GM19395 (cell line): ENCODE measurements around the gene CNNM3.
"Not testable (repeated sequence)": the region's sequence is repeated elsewhere in the genome, so short reads cannot be mapped to it uniquely, and the experiment has no call there.

Source experiments
- ATAC-seq: cut with Tn5 transposase; IDR thresholded peaks from one replicate; pipeline ENCODE4 v1.9.1; 2021; ENCODE audit warnings: mild to moderate bottlenecking, moderate library complexity; ENCODE audit not compliant: unreplicated experiment

The CNNM3 gene

DNA sequence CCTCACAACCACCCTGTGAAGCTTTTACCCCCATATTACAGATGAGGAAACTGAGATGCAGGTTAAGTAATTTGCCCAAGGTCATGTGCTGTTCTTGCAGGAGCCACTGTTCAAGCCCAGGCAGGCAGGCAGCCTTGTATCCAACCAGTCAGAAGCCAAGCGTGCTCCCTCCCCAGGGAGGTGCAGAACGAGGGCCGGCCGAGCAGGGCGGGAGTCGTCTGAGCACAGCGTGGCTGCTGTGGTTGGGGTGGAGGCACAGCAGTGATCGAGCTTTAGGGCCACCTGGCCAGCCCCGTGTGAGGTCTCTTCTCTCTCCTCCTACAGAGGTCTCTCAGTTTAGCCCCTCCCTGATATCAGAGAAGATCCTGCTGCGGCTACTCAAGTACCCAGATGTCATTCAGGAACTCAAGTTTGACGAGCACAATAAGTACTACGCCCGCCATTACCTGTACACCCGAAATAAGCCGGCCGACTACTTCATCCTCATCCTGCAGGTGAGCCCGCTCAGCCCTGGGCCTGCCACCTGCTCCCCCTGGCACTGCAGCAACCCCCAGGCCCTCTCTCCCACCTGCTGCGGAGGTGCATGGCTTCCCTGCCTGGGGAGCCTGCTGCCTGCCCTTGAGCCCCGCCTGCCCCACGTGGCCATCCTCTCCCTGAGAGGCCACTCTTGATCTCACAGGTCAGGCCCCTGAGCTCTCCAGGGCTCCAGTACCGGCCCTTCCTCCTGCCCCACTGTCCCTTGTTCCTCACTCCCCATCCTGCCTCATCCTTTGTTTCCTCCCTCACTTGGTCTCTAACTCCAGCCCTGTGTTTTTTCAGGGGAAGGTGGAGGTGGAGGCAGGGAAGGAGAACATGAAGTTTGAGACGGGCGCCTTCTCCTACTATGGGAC, 17.1 kb upstream of the CNNM3 start:
- ATAC-seq: no peak

DNA sequence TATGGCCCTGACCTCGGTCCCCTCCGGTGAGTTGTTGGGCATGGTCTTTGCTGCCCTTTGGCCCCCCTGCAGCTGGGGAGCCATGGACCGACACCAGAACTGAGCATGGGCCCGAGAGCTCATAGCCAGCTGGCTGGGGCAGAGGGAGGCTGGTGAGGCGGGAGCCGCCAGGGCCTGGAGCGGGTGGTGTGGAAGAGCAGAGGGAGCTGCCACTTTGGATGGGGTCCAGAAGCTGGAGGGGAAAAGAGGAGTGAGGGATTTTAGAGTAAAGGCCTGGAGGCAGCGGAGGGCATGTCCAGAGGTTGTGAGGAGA, 16.5 kb upstream of the CNNM3 start:
- no peak for ATAC-seq

DNA sequence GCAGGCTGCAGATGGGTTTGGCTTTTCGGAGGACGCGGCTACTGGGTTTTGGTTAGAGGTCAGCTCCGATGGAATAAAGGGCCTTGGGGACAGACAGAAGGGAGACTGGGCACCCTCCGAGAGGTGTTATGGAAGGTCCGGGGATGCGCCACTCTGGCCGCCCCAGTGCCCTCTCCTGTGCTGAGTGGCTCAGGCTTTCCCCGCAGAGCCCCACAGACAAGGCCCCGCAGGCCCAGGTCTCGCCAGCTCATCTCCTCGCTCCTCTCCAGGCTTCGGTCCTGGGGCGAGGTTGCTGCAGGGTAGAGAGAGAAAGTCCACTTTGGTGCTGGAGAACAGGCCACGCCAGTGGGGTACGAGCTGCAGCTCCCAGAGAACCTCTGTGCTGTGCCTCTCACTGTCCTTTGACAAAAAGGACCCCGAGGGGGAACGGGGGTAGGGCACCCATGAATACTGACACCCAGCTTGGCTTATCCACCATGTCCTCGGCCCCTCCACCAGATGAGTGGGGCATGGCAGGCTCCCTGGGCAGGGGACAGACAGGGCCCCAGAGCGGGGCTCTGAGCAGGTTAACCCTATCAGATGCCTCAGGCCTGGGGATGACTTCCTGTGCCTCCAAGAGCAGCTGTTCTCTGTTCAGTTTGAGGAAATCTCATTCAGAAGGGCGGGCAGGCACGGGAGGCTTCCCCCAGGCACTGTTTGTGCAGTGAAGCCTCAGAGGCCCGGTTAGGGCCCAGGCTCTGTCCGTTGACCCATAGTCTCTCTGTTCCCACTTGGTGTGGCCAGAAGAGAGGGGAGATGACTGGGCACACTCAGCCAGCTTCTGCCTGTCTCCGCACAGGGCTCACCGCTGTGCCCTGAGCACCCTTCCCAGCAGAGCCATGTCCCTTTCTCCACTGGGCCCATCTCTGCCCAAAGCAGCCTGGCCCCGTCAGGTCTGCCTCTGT, 15.7 kb upstream of the CNNM3 start:
- peak; percentile 13 for ATAC-seq

DNA sequence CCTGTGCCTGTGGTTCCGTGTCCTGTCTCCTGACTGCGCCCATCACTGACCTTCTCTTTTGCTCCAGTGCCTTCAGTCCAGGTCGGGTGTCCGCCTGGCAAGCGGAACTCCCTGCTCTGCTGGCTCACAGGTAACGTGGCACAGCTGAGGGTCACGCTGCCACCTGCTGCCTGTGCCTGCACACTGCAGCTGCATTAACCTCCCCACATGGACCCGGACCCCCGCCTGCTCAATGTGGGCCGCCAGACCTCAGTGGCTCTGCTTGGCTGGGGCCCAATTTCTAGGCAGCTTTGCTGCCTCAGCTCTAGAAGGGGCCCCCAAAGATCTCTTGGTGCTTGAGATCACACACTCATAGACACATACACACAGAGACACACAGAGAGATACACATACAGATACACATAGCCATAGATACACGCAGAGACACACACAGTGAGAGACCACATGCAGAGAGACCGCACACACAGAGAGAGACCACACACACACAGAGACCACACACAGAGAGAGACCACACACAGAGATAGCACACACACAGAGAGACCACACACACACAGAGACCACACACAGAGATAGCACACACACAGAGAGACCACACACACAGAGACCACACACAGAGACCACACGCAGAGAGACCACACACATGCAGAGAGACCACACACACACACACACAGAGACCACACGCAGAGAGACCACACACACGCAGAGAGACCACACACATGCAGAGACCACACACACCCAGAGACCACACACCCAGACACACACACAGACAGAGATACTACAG, 14.9 kb upstream of the CNNM3 start:
- peak; percentile 76 for ATAC-seq

DNA sequence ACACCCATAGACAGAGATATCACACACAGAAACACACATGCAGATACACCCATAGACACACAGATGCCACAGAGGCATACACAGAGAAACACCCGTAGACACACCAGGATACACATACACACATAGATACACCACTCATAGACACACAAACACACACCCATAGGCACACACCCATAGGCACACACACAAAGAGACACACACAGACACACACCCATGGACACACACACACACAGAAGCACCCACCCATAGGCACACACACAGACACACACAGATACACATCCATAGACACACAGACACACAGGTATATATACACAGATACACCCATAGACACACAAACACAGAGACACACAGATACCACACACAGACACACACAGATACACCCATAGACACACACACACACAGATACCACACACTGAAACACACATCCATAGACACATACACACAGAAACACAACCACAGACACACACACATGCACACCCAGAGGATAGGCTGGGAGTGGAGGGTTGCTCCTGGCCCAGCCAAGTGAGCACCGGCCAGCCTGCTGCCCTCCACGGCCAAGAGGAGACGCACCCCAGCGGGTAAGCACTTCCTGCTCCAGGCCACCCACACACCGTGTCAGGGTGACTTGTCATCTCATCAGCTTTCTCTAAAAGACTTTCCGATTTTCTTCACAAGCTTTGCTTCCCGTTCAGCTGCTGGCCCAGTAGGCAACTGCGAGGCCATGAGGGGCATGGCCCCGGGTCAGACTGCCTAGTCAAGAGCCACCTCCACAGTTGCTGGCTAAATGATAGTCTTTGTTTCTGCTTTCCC, 14.1 kb upstream of the CNNM3 start:
- ATAC-seq: no peak

DNA sequence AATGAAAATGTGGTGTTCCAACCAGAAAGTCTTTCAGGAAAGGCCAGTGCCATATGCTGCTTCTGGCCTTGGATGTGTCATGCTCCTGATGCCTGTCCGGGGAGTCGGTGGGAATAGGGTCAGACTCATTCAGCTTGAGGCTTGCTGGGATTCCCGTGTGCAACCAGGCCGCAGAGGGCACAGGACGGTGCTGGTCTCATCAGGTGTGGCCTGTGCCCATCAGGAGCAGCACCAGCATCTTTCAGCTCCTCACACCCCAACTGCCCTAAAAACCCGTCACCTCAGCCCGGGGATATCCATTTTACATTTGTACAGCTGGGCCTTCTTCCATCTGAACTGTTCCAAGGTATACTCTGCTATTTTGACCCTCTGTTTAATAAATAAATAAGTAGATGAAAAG, 13.3 kb upstream of the CNNM3 start:
- no peak for ATAC-seq

DNA sequence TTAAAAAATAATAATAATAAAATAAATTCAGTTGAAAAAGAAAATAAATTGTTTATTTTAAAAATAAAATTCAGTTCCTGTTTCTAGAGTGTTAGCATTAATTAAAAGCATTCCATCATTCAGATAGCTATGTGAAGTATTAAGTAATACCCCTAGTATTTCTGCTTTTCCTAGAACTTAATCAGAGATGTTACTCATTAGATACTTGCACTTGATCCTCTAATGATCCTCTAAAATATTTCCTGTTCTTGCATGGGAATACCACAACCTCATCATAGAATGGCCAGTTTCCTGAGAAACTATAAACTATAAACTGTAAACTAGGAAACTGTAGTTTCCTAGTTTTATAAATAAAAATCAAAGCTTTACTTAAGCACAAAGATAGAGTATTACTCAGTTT, 11.1 kb upstream of the CNNM3 start:
- ATAC-seq: no peak

DNA sequence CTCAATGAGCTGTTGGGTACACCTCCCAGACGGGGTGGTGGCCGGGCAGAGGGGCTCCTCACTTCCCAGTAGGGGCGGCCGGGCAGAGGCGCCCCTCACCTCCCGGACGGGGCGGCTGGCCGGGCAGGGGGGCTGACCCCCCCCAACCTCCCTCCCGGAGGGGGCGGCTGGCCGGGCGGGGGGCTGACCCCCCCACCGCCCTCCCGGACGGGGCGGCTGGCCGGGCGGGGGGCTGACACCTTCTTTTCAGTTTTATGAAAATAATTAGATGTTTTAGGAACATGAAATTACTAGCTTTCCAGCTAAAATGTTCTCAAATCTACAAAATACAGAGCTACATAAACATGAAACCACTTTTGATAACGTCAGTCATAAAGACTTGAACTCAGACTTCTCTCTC, 10.1 kb upstream of the CNNM3 start:
- ATAC-seq: not testable (repeated sequence)

DNA sequence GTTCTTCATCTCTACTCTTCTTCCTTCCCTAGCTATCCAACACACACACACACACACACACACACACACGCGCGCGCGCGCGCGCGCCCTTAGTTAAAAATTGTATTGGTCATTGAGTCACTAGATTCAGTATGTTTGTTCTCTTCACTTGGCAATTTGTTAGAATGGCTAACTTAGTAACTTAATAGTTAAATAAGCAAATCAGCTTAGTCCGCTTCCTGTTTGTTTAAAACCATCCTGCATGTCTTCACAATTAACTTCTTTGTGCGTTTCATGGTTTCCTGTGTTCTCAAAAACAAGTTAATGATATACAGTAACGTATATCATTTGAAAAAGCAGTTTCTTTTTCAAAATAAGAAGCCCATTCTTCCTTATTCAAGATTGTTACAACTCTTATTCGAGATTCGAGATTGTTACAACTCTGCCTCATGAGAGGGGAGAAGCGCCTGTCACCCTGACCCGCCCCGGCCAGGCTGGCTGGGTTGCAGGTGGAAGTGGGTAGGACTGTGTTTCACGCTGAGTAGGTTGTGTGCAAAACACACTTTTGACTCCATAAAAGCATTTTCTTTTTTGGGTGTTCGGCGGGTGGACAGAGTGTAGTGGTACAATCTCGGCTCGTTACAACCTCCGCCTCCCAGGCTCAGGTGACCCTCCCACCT, 9.5 kb upstream of the CNNM3 start:
- peak; percentile 65 for ATAC-seq

DNA sequence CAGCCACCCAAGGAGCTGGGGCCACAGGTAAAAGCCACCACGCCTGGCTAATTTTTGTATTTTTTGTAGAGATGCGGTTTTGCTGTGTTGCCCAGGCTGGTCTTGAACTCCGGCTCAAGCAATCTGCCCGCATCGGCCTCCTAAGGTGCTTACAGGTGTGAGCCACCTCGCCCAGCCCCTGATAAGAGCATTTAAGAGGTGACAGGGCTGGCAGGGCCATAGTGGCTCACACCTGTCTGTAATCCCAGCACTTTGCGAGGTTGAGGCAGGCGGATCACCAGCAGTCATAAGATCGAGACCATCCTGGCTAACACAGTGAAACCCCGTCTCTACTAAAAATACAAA, 9.0 kb upstream of the CNNM3 start:
- ATAC-seq: no peak

DNA sequence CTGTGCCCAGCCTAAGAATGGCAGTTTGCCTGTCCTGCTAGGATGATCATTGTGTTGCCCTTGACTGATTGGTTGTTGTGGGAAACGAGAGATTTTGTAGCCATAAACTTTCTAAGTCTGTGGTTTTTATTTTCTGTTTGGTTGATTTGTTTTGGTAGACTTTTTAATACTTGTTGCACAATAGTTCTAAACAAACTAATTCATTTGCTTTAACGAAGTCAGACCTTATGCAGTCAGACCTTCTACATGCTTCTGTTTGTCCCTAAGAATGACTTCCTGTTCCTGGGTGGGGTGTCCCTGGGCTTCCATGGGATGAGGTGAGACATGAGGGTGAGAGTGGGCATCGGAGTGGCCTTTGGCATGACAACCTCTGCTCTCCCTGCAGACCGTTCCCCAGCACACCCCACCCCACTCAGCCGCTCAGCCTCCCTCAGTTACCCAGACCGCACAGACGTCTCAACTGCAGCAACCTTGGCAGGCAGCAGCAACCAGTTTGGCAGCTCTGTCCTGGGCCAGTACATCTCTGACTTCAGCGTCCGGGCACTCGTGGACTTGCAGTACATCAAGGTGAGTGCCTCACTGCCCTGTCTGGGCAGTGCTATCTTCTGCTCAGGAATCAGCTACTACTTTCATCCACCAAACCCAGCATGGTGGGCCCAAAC, 7.8 kb upstream of the CNNM3 start:
- no peak for ATAC-seq

DNA sequence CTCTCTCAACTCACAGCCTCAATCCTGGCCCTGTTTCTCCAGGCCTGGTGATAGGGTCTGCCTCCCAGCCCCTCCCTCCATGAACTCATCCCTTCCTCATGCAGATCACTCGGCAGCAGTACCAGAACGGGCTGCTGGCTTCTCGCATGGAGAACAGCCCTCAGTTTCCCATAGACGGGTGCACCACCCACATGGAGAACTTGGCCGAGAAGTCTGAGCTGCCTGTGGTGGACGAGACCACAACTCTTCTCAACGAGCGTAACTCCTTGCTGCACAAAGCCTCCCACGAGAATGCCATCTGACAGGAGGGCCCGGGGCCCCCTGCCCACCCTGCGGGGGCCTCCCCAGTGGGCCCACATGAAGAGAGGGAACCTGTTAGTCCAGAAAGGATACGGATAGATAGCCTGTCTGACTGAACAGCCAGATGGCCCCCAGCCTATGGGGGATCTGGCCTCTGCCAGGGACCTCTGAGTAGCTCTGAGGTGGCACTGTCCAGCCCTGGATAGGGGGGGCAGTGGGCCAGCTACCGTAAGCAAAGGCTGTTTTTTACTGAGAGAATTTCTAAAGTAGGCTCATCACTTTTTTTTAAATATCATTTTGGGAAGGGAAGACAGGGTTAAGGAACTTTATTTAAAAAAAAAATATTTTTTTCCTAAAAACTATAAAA, 6.7 kb upstream of the CNNM3 start:
- no peak for ATAC-seq

DNA sequence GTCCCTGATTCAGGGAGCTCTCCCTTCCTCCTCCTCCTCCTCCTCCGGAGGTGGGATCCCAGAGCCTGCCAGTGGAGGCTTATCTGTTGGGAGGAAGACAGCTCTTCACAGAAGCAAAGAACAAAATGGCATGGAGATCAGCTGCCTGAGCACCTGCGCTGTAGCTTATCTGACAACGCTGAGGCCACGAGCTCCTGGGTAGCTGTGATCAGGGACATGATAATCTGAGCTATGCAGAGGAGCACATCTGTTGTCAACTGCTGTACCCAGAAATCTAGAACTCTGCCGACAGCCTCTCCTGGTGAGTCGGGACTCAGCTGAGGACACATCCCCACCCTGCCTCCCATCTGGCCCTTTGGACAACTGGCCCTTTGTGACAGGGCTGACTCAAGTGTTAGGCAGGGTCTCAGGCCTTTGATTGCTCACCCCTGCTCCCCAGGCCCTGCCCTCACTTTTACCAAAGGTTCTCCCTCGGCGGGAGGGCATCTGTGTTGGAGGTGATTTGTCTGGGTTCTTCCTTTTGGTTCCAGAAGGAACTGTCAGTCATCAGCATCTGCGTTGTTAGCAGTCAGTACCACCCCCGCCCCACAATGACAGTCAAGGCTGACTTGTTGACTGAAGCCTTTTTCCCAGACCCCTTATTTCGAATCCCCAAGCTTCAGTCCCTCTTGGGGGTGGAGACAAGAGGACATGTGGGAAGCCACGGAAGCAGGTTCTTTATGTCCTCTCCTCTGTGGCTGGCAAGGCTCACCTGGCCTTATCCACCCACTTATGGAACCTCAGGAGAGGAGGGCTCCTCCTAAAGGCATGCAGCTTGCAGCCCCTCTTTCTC, 5.9 kb upstream of the CNNM3 start:
- no peak for ATAC-seq

DNA sequence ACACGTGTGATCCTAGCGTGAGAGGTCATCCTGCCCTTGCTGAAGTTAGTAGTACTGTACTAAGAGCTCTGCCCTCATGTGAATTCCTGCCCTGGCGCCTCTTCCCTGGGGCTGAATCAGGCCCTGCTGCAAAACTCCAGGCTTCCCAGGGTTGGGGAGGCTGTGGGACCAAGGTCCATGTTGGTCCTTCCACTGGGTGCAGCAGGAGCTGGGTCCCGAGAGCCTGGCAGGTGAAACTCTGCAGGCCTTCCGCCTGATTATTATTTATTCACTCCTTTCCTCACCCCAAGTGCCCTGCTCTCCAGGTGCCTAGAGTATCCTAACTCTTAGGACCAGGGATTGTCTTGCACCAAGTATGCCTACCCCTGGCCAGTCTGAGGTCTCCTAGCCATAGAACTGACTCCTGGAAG, 5.3 kb upstream of the CNNM3 start:
- ATAC-seq: no peak

DNA sequence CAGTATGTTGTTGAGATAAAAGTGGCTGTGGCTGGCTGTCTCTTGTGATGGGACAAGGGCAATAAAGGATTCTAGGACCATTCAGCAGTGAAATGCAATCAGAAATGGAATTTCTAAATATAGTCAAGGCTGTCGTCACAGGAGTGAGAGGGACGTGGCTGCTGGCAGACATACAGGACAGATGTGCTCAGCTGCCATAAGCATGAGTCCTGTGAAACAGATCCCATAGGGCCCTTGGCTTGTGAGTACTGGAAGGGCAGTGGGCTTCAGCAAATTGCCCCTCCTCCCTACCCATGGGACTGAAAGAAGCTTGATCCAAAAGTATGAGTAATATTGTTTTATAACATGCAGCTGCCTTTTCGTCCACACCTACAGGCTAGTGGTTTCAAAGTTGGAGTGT, 4.2 kb upstream of the CNNM3 start:
- ATAC-seq: no peak

DNA sequence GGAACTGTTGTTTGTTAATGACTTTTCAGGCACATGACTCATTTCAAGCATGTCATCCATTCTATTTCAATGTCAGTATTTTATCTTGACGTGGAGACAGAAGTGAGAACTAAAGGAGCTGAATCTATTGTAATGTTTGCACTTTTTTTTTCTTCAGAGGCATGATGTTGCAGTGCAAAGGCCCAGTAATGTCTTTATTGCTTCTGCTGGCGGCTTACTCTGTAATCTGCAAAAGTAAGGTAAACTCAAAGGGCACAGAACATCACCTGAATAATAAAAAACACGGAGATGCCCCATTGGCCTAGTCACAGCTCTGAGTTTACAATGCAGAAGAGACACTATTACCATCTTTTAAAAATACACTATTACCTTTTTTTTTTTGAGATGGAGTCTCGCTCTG, 2.4 kb upstream of the CNNM3 start:
- ATAC-seq: no peak

DNA sequence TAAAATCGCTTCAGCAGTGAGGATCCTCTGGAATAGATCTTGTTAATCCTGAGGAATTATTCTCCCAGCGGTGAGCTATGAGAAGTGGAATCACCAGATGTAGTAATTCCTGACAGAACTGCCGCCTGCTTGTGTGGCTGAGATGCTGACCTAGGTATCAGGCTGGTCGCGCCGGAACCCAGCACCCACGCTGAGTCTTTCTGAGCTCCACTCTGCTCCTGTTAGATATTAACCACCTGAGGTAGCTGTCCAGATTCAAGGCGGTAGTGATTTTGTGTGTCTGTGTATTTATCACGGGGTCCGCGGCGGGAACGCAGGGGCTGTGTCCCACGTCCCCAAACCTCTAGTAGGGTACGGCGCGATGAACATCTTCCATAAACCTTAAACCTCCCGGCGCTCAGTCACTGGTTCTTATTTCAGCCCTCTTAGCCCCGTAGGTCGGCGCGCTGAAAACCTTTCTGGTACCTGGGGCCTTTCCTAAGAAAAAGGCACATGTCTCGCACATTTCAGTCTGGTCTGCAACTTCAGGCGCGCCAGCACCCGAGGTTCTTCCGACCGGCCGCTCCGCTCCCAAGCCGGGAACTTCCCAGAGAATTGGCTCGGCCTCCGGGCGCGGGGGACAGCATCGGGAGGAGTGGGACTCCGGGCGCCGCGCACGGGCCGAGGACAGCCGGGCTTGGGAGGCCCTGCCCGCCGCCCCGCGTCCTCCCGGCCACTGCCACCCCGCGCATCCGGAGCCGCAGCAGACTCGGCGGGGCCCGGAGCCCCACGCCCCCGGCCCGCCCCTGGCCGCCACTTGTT, 542 bp upstream of the CNNM3 start:
- peak; percentile 34 for ATAC-seq
